ENCODE results near the gene SGCA. TPM values are rescaled to one million over a fixed set of nuclear protein-coding genes. Genes with fewer than 3 reads are reported as not detected.

Gene SGCA
- total RNA-seq, 1 experiment from 2014 or later, result not detected

DNA sequence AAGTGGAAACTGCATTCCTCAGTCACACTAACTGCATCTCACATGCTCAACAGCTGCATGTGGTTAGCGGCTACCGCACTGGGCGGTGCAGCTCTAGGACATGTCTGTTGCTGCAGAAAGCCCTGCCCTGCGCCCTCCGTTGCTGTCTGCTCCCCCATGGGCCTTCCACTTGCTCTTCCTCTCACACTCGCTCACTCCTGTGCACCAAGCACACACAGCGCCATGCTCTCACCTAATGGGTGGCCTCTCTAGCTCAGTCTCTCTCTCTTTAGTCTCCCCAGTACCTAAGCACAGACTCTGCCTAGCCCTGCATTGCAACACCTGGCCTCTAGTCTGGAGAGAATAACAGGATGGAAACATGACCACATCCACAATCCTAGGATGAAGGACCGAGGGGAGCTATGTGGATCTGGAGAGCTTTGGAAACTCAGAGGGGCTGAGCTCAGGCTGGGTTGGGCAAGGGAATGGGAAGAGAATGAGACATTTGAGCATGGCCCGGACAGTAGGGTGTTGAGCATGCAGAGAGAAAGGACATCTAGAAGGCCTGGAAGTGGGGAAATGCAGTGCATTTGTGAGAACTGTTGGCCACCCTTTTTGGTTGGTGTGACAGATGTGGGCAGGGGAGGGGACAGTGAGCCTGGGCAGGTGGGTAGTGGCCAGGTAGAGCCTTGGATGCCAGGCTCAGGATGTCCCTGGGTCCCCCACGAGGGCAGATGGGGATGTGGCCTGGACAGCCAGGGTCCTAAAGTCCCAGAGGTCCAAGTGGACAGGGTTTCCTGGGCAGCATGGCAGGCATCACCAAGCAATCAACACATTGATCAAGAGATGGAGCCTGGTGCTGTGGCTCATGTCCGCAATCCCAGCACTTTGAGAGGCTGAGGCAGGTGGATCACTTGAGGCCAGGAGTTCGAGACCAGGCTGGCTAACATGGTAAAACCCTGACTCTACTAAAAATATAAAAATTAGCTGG is 16.1 kb downstream of the SGCA start:
- no peak for DNase-seq (ENCODE audit: low read depth)

DNA sequence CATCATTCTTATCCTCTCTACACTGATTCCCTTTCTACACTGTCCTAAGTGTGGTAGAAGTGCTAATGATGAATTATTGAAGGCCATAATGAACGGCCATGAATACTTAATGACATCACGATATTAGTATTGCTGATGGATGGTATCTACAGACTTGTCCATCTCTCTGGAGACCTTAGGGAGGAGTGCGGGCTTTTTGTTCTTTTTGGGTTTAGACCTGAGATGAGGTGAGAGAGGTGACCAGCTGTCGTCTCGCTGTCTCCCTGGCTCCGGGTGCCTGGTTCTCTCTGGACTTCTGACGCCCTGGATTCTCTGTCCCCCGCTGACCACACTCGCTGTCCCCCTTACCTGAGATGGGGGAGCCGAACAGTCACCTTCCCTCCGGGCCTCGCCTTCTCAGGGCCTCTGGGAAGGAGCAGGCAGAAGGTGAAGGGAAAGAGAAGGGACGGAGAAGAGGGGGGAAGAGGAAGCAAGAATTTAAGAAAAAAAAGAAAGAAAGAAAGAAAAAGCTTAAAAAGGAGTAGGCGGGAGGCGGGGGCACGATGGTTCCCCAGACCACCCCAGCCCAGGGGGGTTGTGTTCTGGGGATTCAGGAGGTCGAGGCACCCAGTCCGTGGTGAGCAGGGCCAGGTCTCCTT is 17.1 kb downstream of the SGCA start:
- DNase-seq (ENCODE audit: low read depth), result no peak

GRCh38 chr17:50183421-50183994 is 17.7 kb downstream of the SGCA start:
- no peak for DNase-seq (ENCODE audit: low read depth)

GRCh38 chr17:50184064-50184463 is 18.3 kb downstream of the SGCA start:
- no peak for DNase-seq (ENCODE audit: low read depth)

DNA sequence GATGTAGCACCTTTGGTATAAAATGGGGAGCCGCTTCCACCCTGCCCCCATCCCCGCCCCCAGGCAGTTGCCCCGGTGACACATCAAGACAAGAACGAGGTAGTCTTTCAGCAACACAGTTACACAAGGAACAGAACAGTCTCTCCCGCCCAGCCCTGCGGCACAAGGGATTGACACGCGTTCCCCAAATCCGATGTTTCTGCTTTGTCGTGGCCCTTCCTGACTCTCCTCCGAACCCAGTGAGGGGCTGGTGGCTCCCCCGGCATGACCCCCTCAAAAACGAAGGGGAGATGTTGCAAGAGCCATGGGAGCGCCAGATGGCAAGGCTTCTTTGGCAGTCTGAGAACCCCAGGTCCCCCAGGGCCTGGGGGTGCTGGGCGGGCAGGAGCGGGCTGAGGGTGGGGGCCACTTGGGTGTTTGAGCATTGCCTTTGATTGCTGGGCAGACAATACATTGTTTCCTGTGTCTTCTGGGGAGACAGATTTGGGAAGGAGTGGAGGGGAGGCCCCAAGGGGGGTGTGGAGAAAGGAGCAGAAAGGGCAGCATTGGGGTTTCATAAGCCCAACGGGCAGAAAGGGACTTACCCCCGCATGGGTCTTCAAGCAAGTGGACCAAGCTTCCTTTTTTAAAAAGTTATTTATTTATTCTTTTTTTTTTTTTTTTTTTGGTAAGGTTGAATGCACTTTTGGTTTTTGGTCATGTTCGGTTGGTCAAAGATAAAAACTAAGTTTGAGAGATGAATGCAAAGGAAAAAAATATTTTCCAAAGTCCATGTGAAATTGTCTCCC is 19.0 kb downstream of the SGCA start:
- peak; percentile 37 for DNase-seq (ENCODE audit: low read depth)

DNA sequence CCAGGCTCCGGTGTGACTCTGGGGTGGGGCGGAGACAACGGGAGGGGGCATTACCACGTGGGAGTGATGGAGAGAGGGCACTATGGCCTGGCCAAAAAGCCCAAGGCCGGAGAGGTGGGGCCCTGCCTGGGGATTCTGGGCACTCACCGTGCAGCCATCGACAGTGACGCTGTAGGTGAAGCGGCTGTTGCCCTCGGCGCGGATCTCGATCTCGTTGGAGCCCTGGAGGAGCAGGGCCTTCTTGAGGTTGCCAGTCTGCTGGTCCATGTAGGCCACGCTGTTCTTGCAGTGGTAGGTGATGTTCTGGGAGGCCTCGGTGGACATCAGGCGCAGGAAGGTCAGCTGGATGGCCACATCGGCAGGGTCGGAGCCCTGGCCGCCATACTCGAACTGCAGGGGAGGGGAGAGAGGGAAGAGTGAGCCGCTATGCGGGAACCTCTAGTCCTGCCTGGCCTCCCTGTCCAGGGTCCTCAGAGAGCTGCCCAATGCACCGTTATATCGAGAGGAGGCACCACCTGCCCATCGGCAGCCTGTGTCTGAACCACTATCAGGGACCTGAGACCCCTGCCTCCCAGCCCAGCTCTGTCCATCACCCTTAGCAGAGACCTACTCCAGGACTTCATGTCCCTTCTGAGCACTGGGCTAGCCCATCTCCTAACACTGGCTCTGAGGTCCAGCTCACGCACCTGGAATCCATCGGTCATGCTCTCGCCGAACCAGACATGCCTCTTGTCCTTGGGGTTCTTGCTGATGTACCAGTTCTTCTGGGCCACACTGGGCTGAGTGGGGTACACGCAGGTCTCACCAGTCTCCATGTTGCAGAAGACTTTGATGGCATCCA is 20.0 kb downstream of the SGCA start:
- DNase-seq (ENCODE audit: low read depth), result no peak

- no peak for DNase-seq (ENCODE audit: low read depth)
Observed at GRCh38 chr17:50186661-50187393, 21.0 kb downstream of the SGCA start.

GRCh38 chr17:50187394-50187725 is 21.6 kb downstream of the SGCA start:
- DNase-seq (ENCODE audit: low read depth), result no peak

DNA sequence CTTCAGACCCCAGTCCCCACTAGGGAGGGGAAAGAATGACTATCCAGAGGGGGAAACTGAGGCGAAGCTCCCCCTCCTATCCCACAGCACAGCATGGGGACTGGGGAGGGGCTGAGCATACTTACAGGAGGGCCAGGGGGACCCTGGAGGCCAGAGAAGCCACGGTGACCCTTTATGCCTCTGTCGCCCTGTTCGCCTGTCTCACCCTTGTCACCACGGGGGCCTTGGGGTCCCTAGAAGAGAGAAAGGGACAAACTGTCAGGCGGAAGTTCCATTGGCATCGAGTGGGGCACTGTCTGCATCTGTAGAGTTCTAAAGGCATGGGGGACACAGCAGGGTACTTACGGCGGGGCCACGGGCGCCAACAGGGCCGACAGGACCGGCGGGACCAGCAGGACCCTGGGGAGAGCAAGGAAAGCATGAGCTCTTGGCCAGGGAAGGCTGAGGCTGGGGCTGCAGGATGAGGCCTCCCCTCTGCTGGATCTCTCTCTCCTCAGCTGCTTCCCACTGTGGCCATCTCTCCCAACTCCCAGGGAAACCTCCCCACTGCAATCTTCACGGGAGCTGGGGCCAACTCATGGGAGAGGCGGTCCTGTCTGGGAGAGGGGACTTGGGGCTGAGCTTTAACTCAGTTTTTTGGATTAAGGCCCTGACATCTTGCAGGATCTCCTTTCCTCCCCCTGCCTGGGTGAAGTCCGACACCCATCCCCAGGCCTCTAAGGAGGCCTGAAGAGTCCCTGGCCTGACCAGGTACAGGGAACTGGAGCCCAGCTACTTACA is 22.1 kb downstream of the SGCA start:
- no peak for DNase-seq (ENCODE audit: low read depth)

- DNase-seq (ENCODE audit: low read depth), result no peak
Observed at GRCh38 chr17:50188531-50188920, 22.7 kb downstream of the SGCA start.

GRCh38 chr17:50188921-50189549 is 23.2 kb downstream of the SGCA start:
- DNase-seq (ENCODE audit: low read depth), result no peak

- no peak for DNase-seq (ENCODE audit: low read depth)
Observed at GRCh38 chr17:50189550-50190292, 23.9 kb downstream of the SGCA start.

DNA sequence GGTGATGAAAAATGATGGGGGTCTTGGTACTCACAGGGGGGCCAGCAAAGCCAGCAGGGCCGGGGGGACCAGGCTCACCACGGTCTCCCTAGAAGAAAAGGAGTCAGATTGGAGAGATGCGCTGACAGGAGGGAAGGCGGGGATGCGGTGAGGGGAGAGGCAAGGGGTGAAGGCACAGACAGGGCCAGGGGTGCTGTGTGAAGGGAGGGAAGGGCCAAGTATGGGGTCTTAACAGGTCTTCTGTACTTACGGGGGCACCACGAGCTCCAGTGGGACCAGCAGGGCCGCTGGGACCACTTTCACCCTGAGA is 24.4 kb downstream of the SGCA start:
- no peak for DNase-seq (ENCODE audit: low read depth)

- DNase-seq (ENCODE audit: low read depth), result no peak
Observed at GRCh38 chr17:50190603-50191358, 25.0 kb downstream of the SGCA start.

DNA sequence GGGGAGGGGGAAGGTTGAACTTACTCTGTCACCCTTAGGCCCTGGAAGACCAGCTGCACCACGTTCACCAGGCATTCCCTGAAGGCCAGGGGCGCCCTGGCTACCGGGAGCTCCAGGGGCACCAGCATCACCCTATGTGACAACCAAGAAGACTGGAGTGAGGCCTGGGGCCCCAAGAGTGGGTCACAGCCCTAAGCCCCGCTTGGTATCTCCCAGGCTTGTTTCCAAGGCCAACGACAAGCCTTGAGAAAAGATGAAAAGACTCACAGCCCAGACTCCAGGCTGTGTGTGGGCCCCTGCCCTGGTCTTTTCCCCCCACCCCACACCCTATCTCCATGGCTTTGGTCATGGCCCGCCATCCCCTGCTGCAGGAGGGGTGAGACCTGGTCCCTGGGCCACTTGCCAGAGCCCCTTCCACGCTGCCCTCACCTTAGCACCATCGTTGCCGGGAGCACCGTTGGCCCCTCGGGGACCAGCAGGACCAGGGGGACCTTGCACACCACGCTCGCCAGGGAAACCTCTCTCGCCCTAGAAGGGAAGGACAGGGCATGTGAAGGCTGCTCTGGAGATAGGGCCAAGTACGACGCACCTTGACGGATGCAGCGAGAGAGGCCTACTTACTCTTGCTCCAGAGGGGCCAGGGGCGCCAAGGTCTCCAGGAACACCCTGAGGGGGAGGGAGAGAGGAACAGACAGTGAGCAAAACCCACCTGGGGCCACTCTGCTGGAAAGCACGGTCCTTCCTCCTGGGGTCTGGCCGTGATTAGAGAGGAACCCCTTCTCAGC is 25.7 kb downstream of the SGCA start:
- DNase-seq (ENCODE audit: low read depth), result no peak

DNA sequence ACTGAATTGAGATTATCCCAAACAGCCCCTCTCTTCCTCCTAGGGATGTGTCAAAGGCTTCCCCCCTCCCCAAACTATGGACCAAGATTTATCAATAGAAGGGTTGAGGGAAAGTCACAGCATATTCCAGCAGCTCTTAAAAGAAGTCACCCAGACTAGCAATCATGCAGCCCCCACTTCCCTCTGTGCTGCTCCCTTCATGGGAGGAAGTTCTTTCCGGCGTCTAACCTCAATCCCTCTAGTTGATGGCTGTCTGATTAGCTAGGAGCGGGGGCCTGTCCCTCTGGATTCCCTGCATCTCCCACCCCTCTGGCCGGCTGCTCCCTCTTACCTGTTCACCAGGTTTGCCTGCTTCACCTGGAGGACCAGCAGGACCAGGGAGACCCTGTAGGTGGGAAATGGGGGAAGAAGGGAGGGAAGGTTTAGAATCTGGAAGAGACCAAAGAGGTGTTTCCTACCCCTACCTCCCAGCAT is 26.4 kb downstream of the SGCA start:
- DNase-seq (ENCODE audit: low read depth), result no peak

Measured in M059J (cell line).